Astrocyte (in vitro differentiated cells and primary cell): ENCODE results near the gene USP3. TPM values are rescaled to one million over a fixed set of nuclear protein-coding genes. Genes with fewer than 3 reads are reported as not detected.
A peak's percentile ranks its signal among the peaks of the same experiment; 100 is the strongest.

ENCODE experiments used
- DNase-seq: peaks from one replicate; pipeline ENCODE4 v3.0.0-alpha.2; 2010; ENCODE audit warnings: low read depth
- FAIRE-seq: peaks from 2 replicates; lab custom pipeline; 2011; peaks lifted over from hg19 to GRCh38; lab: Jason Lieb, UNC
- H2AFZ ChIP-seq: 2 replicates; pipeline ENCODE4 v1.6.0; 2012; ENCODE audit warnings: low read depth, low read length, inconsistent platforms
- H3K27ac ChIP-seq: 2 replicates; pipeline ENCODE4 v1.5.1; 2011; ENCODE audit warnings: low read depth, low read length, inconsistent platforms
- H3K27me3 ChIP-seq: 2 replicates; pipeline ENCODE4 v1.6.0; 2011; ENCODE audit warnings: low read length, inconsistent platforms; ENCODE audit not compliant: insufficient read depth
- H3K36me3 ChIP-seq: 2 replicates; pipeline ENCODE4 v1.5.1; 2011; ENCODE audit warnings: low read length, inconsistent platforms; ENCODE audit not compliant: insufficient read depth
- H3K4me1 ChIP-seq: 2 replicates; pipeline ENCODE4 v1.5.1; 2011; ENCODE audit warnings: low read length, inconsistent platforms; ENCODE audit not compliant: insufficient read depth
- H3K4me2 ChIP-seq: 2 replicates; pipeline ENCODE4 v1.6.0; 2012; ENCODE audit warnings: low read length, inconsistent platforms
- H3K4me3 ChIP-seq: 2 replicates; pipeline ENCODE4 v1.5.1; 2011; ENCODE audit warnings: low read depth, mild to moderate bottlenecking, low read length, inconsistent platforms; ENCODE audit not compliant: insufficient read depth
- H3K79me2 ChIP-seq: 2 replicates; pipeline ENCODE4 v1.6.0; 2012; ENCODE audit warnings: mild to moderate bottlenecking, low read length, inconsistent platforms; ENCODE audit not compliant: insufficient read depth
- H3K9ac ChIP-seq: 2 replicates; pipeline ENCODE4 v1.6.0; 2012; ENCODE audit warnings: mild to moderate bottlenecking, low read length, inconsistent platforms
- H3K9me3 ChIP-seq: 2 replicates; pipeline ENCODE4 v1.5.1; 2012; ENCODE audit warnings: low read depth, mild to moderate bottlenecking, low read length, inconsistent platforms; ENCODE audit not compliant: insufficient read depth
- H4K20me1 ChIP-seq: 2 replicates; pipeline ENCODE4 v1.6.0; 2012; ENCODE audit warnings: low read length, inconsistent platforms; ENCODE audit not compliant: insufficient read depth
- H3K27ac Mint-ChIP-seq: one replicate; pipeline ENCODE4 v1.8.0; 2021; ENCODE audit warnings: mild to moderate bottlenecking, mixed read lengths; ENCODE audit not compliant: unreplicated experiment
- H3K27me3 Mint-ChIP-seq: one replicate; pipeline ENCODE4 v1.8.0; 2021; ENCODE audit warnings: low read depth, mixed read lengths; ENCODE audit not compliant: unreplicated experiment
- H3K36me3 Mint-ChIP-seq: one replicate; pipeline ENCODE4 v1.8.0; 2021; ENCODE audit warnings: low read depth, mixed read lengths; ENCODE audit not compliant: unreplicated experiment
- H3K4me1 Mint-ChIP-seq: one replicate; pipeline ENCODE4 v1.8.0; 2021; ENCODE audit warnings: low read depth, mixed read lengths; ENCODE audit not compliant: unreplicated experiment
- H3K4me3 Mint-ChIP-seq: one replicate; pipeline ENCODE4 v1.8.0; 2021; ENCODE audit warnings: mild to moderate bottlenecking, moderate library complexity, mixed read lengths; ENCODE audit not compliant: unreplicated experiment
- H3K9me3 Mint-ChIP-seq: one replicate; pipeline ENCODE4 v1.8.0; 2021; ENCODE audit warnings: mild to moderate bottlenecking, mixed read lengths; ENCODE audit not compliant: unreplicated experiment
- EZH2 ChIP-seq: IDR thresholded peaks from 2 replicates; pipeline ENCODE4 v1.6.1; 2012; ENCODE audit warnings: mild to moderate bottlenecking, low read length, inconsistent platforms; ENCODE audit not compliant: insufficient read depth
- total RNA-seq: library from RNA; stranded (reverse); gene quantifications from 2 replicates; pipeline ENCODE4 v1.2.1, GENCODE V29; 2021
- TF ChIP-seq, protein P1 (sequence below): IDR thresholded peaks from 2 replicates; pipeline ENCODE4 v1.5.1; 2011; ENCODE audit warnings: low read depth, mild to moderate bottlenecking, inconsistent platforms, low read length, moderate library complexity; ENCODE audit not compliant: insufficient read depth

Gene USP3
- total RNA-seq, 1 donor from 2014 or later: 38.1 TPM

- Mint-ChIP-seq H3K27me3 (peaks cover 5% of the 10 kb centered on the region), H3K27ac (no peak overlapping the region), H3K4me1 (peaks cover 16% of the 10 kb centered on the region), H3K36me3 (peaks cover 12% of the 10 kb centered on the region), H3K9me3 (no peaks in the 10 kb centered on the region), H3K4me3 (no peak overlapping the region)
- H3K27me3 ChIP-seq: no peaks in the 10 kb centered on the region
- no peak for FAIRE-seq
- no peaks in the 10 kb centered on the region for H3K36me3 ChIP-seq
- no peak overlapping the region for H3K4me2 ChIP-seq
- no peak overlapping the region for H3K9ac ChIP-seq
- no peak for DNase-seq
- H3K4me3 ChIP-seq: no peak overlapping the region
- H3K9me3 ChIP-seq: no peaks in the 10 kb centered on the region
- peaks cover 8% of the 10 kb centered on the region for H4K20me1 ChIP-seq
- no peak overlapping the region for H3K27ac ChIP-seq
- no peaks in the 10 kb centered on the region for H3K79me2 ChIP-seq
- H3K4me1 ChIP-seq: peaks cover 14% of the 10 kb centered on the region
- H2AFZ ChIP-seq: no peak overlapping the region
- no peak for TF ChIP-seq EZH2
- TF ChIP-seq, protein P1, sequence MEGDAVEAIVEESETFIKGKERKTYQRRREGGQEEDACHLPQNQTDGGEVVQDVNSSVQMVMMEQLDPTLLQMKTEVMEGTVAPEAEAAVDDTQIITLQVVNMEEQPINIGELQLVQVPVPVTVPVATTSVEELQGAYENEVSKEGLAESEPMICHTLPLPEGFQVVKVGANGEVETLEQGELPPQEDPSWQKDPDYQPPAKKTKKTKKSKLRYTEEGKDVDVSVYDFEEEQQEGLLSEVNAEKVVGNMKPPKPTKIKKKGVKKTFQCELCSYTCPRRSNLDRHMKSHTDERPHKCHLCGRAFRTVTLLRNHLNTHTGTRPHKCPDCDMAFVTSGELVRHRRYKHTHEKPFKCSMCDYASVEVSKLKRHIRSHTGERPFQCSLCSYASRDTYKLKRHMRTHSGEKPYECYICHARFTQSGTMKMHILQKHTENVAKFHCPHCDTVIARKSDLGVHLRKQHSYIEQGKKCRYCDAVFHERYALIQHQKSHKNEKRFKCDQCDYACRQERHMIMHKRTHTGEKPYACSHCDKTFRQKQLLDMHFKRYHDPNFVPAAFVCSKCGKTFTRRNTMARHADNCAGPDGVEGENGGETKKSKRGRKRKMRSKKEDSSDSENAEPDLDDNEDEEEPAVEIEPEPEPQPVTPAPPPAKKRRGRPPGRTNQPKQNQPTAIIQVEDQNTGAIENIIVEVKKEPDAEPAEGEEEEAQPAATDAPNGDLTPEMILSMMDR: no peak
These were observed 94.3 kb downstream of the USP3 start for GRCh38 chr15:63598473-63599400.

GRCh38 chr15:63599401-63600000 lies 95.1 kb downstream of the USP3 start:
- peaks cover 8% of the 10 kb centered on the region for H4K20me1 ChIP-seq
- Mint-ChIP-seq H3K27me3 (peaks cover 10% of the 10 kb centered on the region), H3K9me3 (no peaks in the 10 kb centered on the region), H3K36me3 (peaks cover 6% of the 10 kb centered on the region), H3K27ac (no peak overlapping the region), H3K4me3 (peak overlapping the region; percentile 35), H3K4me1 (peaks cover 16% of the 10 kb centered on the region)
- peak overlapping the region; percentile 73 for H3K4me3 ChIP-seq
- peaks cover 14% of the 10 kb centered on the region for H3K4me1 ChIP-seq
- H3K9ac ChIP-seq: peak overlapping the region; percentile 81
- TF ChIP-seq EZH2: no peak
- TF ChIP-seq, protein P1: peak; percentile 18
- H3K27me3 ChIP-seq: no peaks in the 10 kb centered on the region
- H2AFZ ChIP-seq: no peak overlapping the region
- no peaks in the 10 kb centered on the region for H3K9me3 ChIP-seq
- H3K79me2 ChIP-seq: no peaks in the 10 kb centered on the region
- DNase-seq (no peak), FAIRE-seq (no peak)
- H3K4me2 ChIP-seq: peak overlapping the region; percentile 100
- no peak overlapping the region for H3K27ac ChIP-seq
- H3K36me3 ChIP-seq: no peaks in the 10 kb centered on the region
